ENCODE measurements around the gene GCNT1. TPM values are rescaled to one million over a fixed set of nuclear protein-coding genes. Genes with fewer than 3 reads are reported as not detected.
"Not testable (repeated sequence)": the region's sequence is repeated elsewhere in the genome, so short reads cannot be mapped to it uniquely, and the experiment has no call there.

GCNT1 gene
- total and polyA plus RNA-seq, 10 donors: 2.5 to 54.5 (median 26.4) TPM

GRCh38 chr9:76465442-76466298 lies 6.7 kb downstream of the GCNT1 start:
- TF ChIP-seq CTCF (IDR thresholded peaks at IDR 0.05 in 8 of 11, conservative IDR thresholded peaks at IDR 0.05 in 3 of 11) (no peak), POLR2A (IDR thresholded peaks at IDR 0.05) (no peak), POLR2AphosphoS5 (IDR thresholded peaks at IDR 0.05) (no peak)
- intact Hi-C loops (cut with DNase I; ENCODE audit: low total_unique reads): no loop called here
- peak overlapping the region in 3 of 8 donors; percentile 1 to 52 (median 2) for H3K27ac ChIP-seq
- no peaks in the 10 kb centered on the region for H3K9me3 ChIP-seq
- H3K4me1 ChIP-seq: peaks cover 6 to 91% (median 52%) of the 10 kb centered on the region in 6 donors
- peaks cover 0 to 12% (median 0%) of the 10 kb centered on the region in 6 donors for H3K36me3 ChIP-seq
- H3K27me3 ChIP-seq (replicated peaks in 1 of 7): peaks cover 0 to 8% (median 0%) of the 10 kb centered on the region in 7 donors
- no peak for DNase-seq
- 77 to 85% (median 81%) methylated on average over 8 of the region's 8 CpGs for WGBS, 5 donors
- no peak overlapping the region for H3K4me3 ChIP-seq

GRCh38 chr9:76466299-76466605 lies 7.3 kb downstream of the GCNT1 start:
- TF ChIP-seq POLR2A (IDR thresholded peaks at IDR 0.05) (no peak), CTCF (IDR thresholded peaks at IDR 0.05 in 8 of 11, conservative IDR thresholded peaks at IDR 0.05 in 3 of 11) (no peak), POLR2AphosphoS5 (IDR thresholded peaks at IDR 0.05) (no peak)
- Histone ChIP-seq H3K27ac (peak overlapping the region in 2 of 8 donors; percentile 2 to 52), H3K4me3 (no peak overlapping the region), H3K27me3 (replicated peaks in 1 of 7) (peaks cover 0 to 5% (median 0%) of the 10 kb centered on the region in 7 donors), H3K4me1 (peaks cover 8 to 91% (median 51%) of the 10 kb centered on the region in 6 donors), H3K36me3 (peaks cover 0 to 15% (median 0%) of the 10 kb centered on the region in 6 donors), H3K9me3 (no peaks in the 10 kb centered on the region)
- 77 to 87% (median 81%) methylated on average over 2 of the region's 2 CpGs for WGBS, 5 donors
- intact Hi-C loops (cut with DNase I; ENCODE audit: low total_unique reads): no loop called here
- DNase-seq: no peak

GRCh38 chr9:76474419-76474818 lies 15.4 kb downstream of the GCNT1 start:
- no peak for DNase-seq
- no peak overlapping the region for H3K4me3 ChIP-seq
- 51 to 82% (median 72%) methylated on average over 3 of the region's 3 CpGs for WGBS, 5 donors
- peaks cover 5 to 76% (median 51%) of the 10 kb centered on the region in 6 donors for H3K4me1 ChIP-seq
- peaks cover 0 to 13% (median 2%) of the 10 kb centered on the region in 8 donors for H3K9me3 ChIP-seq
- TF ChIP-seq POLR2AphosphoS5 (IDR thresholded peaks at IDR 0.05): no peak
- no peak for TF ChIP-seq POLR2A (IDR thresholded peaks at IDR 0.05)
- TF ChIP-seq CTCF (IDR thresholded peaks at IDR 0.05 in 8 of 11, conservative IDR thresholded peaks at IDR 0.05 in 3 of 11): no peak
- no peaks in the 10 kb centered on the region for H3K27me3 ChIP-seq (replicated peaks in 1 of 7)
- intact Hi-C loops (cut with DNase I; ENCODE audit: low total_unique reads): no loop called here
- peaks cover 0 to 12% (median 0%) of the 10 kb centered on the region in 6 donors for H3K36me3 ChIP-seq
- peak overlapping the region in 3 of 8 donors; percentile 45 to 81 (median 66) for H3K27ac ChIP-seq

GRCh38 chr9:76475686-76476085 lies 16.7 kb downstream of the GCNT1 start:
- DNase-seq: no peak
- intact Hi-C loops (cut with DNase I; ENCODE audit: low total_unique reads): no loop called here
- H3K27me3 ChIP-seq (replicated peaks in 1 of 7): no peaks in the 10 kb centered on the region
- peak overlapping the region in 6 of 8 donors; percentile 15 to 81 (median 56) for H3K27ac ChIP-seq
- H3K4me1 ChIP-seq: peaks cover 5 to 69% (median 50%) of the 10 kb centered on the region in 6 donors
- TF ChIP-seq POLR2AphosphoS5 (IDR thresholded peaks at IDR 0.05) (peak in 1 of 3 donors; percentile 28), CTCF (IDR thresholded peaks at IDR 0.05 in 8 of 11, conservative IDR thresholded peaks at IDR 0.05 in 3 of 11) (no peak)
- 44 to 81% (median 70%) methylated on average over 4 of the region's 4 CpGs for WGBS, 5 donors
- peaks cover 0 to 15% (median 4%) of the 10 kb centered on the region in 8 donors for H3K9me3 ChIP-seq
- H3K36me3 ChIP-seq: peaks cover 0 to 7% (median 0%) of the 10 kb centered on the region in 6 donors
- peak overlapping the region in 1 of 8 donors; percentile 12 for H3K4me3 ChIP-seq

- H3K27me3 ChIP-seq (replicated peaks in 1 of 7); H3K36me3 ChIP-seq; H3K4me3 ChIP-seq; H3K27ac ChIP-seq; intact Hi-C loops (cut with DNase I; ENCODE audit: low total_unique reads); DNase-seq: not testable (repeated sequence)
- WGBS, 5 donors: 82 to 91% (median 85%) methylated on average over 7 of the region's 7 CpGs
- H3K4me1 ChIP-seq: peaks cover 0 to 54% (median 30%) of the 10 kb centered on the region in 6 donors
- H3K9me3 ChIP-seq: peaks cover 0 to 15% (median 4%) of the 10 kb centered on the region in 8 donors
Measured at GRCh38 chr9:76477818-76478217, 18.8 kb downstream of the GCNT1 start.

All from spleen (tissue), 11 donors.